ENCODE results near the gene TNIK. TPM values are rescaled to one million over a fixed set of nuclear protein-coding genes. Genes with fewer than 3 reads are reported as not detected.

TNIK gene
- polyA plus RNA-seq, 1 of the 3 experiments (the other 2 are of a cell fraction): 19.4 TPM

GRCh38 chr3:171126478-171127209 lies 333.6 kb downstream of the TNIK start:
- POLR2A ChIA-PET: no interaction called here

GRCh38 chr3:171125010-171125409 lies 335.2 kb downstream of the TNIK start:
- H3K9ac ChIP-seq: no peak overlapping the region
- H3K27ac ChIP-seq (ENCODE audit: low read depth in 2 of 2, low read length in 1 of 2): no peak overlapping the region
- 72% methylated on average over 1 of the region's 1 CpG for WGBS (ENCODE audit: low lambda C conversion rate)
- H2AFZ ChIP-seq (ENCODE audit: low read depth): no peak overlapping the region
- H3K9me2 ChIP-seq: no peaks in the 10 kb centered on the region
- no peak overlapping the region for H3K4me2 ChIP-seq
- no peaks in the 10 kb centered on the region for H3K27me3 ChIP-seq (ENCODE audit: insufficient read depth)
- ChIA-PET CTCF (no interaction called here), POLR2A (no interaction called here)
- peaks cover 34 to 61% of the 10 kb centered on the region in 2 experiments for H3K36me3 ChIP-seq (replicated peaks in 1 of 2; ENCODE audit: control insufficient read depth in 1 of 2, insufficient read depth in 2 of 2, low read length in 1 of 2)
- no peak for DNase-seq
- no peaks in the 10 kb centered on the region for H4K20me1 ChIP-seq (ENCODE audit: insufficient read depth)
- no peaks in the 10 kb centered on the region; a peak in 1 of 4 replicates for H3K4me1 ChIP-seq (ENCODE audit: control insufficient read depth in 1 of 2, insufficient read depth in 2 of 2, low read depth in 1 of 2, low read length in 1 of 2)
- no peak overlapping the region for H3K4me3 ChIP-seq (ENCODE audit: low read depth in 2 of 2, low read length in 1 of 2)
- no peaks in the 10 kb centered on the region for H3K9me3 ChIP-seq
- no peaks in the 10 kb centered on the region for H3F3A ChIP-seq (replicated peaks; ENCODE audit: insufficient read depth)
- no peaks in the 10 kb centered on the region for H3K79me2 ChIP-seq (ENCODE audit: insufficient read depth)
- TF ChIP-seq CTCF (IDR thresholded peaks at IDR 0.05) (no peak), JUND (IDR thresholded peaks at IDR 0.05) (no peak), FOXJ3 (CRISPR knock-in tag; IDR thresholded peaks at IDR 0.05) (no peak), YY1 (IDR thresholded peaks at IDR 0.05; ENCODE audit: low read depth) (no peak), FOXM1 (IDR thresholded peaks at IDR 0.05; ENCODE audit: low read depth) (no peak), POLR2AphosphoS5 (IDR thresholded peaks at IDR 0.05; ENCODE audit: low read depth, low read length) (no peak), FOSL2 (IDR thresholded peaks at IDR 0.05; ENCODE audit: borderline replicate concordance, low read depth) (no peak), CHD2 (IDR thresholded peaks at IDR 0.05; ENCODE audit: low read length, partially characterized antibody) (no peak), SIN3A (IDR thresholded peaks at IDR 0.05; ENCODE audit: borderline replicate concordance, low read depth, low read length) (no peak), EP300 (IDR thresholded peaks at IDR 0.05; ENCODE audit: borderline replicate concordance in 1 of 2, low read depth in 1 of 2, low read length in 1 of 2) (no peak), IRF3 (IDR thresholded peaks at IDR 0.05; ENCODE audit: low read depth, low read length) (no peak), RFX5 (IDR thresholded peaks at IDR 0.05; ENCODE audit: low read length) (no peak), ZBTB33 (IDR thresholded peaks at IDR 0.05; ENCODE audit: borderline replicate concordance, low read depth) (no peak), ELF1 (IDR thresholded peaks at IDR 0.05) (no peak), EZH2phosphoT487 (IDR thresholded peaks at IDR 0.05; ENCODE audit: borderline replicate concordance, low read depth) (no peak)

More at GRCh38 chr3:171126478-171127209, 333.6 kb downstream of the TNIK start:
- H3K36me3 ChIP-seq (replicated peaks in 1 of 2; ENCODE audit: control insufficient read depth in 1 of 2, insufficient read depth in 2 of 2, low read length in 1 of 2): peaks cover 30 to 53% of the 10 kb centered on the region in 2 experiments
- no peak overlapping the region for H3K4me2 ChIP-seq
- H3F3A ChIP-seq (replicated peaks; ENCODE audit: insufficient read depth): no peaks in the 10 kb centered on the region
- H3K9ac ChIP-seq: no peak overlapping the region
- H3K9me3 ChIP-seq: no peaks in the 10 kb centered on the region
- H3K4me1 ChIP-seq (ENCODE audit: control insufficient read depth in 1 of 2, insufficient read depth in 2 of 2, low read depth in 1 of 2, low read length in 1 of 2): no peaks in the 10 kb centered on the region; a peak in 1 of 4 replicates
- no peak overlapping the region for H3K27ac ChIP-seq (ENCODE audit: low read depth in 2 of 2, low read length in 1 of 2)
- no peak overlapping the region for H2AFZ ChIP-seq (ENCODE audit: low read depth)
- H3K27me3 ChIP-seq (ENCODE audit: insufficient read depth): no peaks in the 10 kb centered on the region
- no peaks in the 10 kb centered on the region for H3K9me2 ChIP-seq
- H4K20me1 ChIP-seq (ENCODE audit: insufficient read depth): no peaks in the 10 kb centered on the region
- no peaks in the 10 kb centered on the region for H3K79me2 ChIP-seq (ENCODE audit: insufficient read depth)
- DNase-seq: no peak
- 100% methylated on average over 7 of the region's 7 CpGs for WGBS (ENCODE audit: low lambda C conversion rate)
- H3K4me3 ChIP-seq (ENCODE audit: low read depth in 2 of 2, low read length in 1 of 2): no peak overlapping the region
- CTCF ChIA-PET: interaction anchor here (1.0 kb wide), 1 partner anchor 13 kb away, joined by 3 read pairs; no protein-coding TSS in a partner anchor
- TF ChIP-seq MAX (IDR thresholded peaks at IDR 0.05; ENCODE audit: low read depth): no peak
- TF ChIP-seq USF1 (IDR thresholded peaks at IDR 0.05; ENCODE audit: borderline replicate concordance, low read depth): no peak
- no peak for TF ChIP-seq GABPA (IDR thresholded peaks at IDR 0.05; ENCODE audit: low read depth)
- no peak for TF ChIP-seq JUND (IDR thresholded peaks at IDR 0.05)
- TF ChIP-seq TCF12 (IDR thresholded peaks at IDR 0.05): no peak
- TF ChIP-seq FOXJ3 (CRISPR knock-in tag; IDR thresholded peaks at IDR 0.05): no peak
- no peak for TF ChIP-seq RXRA (IDR thresholded peaks at IDR 0.05; ENCODE audit: borderline replicate concordance, low read depth)
- no peak for TF ChIP-seq POLR2AphosphoS5 (IDR thresholded peaks at IDR 0.05; ENCODE audit: low read depth, low read length)
- TF ChIP-seq FOSL2 (IDR thresholded peaks at IDR 0.05; ENCODE audit: borderline replicate concordance, low read depth): no peak
